Omental fat pad (tissue), 4 donors: ENCODE data around the gene DVL1. TPM values are rescaled to one million over a fixed set of nuclear protein-coding genes. Genes with fewer than 3 reads are reported as not detected.

Experiments used
- ATAC-seq: fragments of 150-250 bp; one replicate; pipeline ENCODE4 v1.9.1; 2016; ENCODE audit warnings: mild to moderate bottlenecking, moderate library complexity; ENCODE audit not compliant: low FRiP score
- DNase-seq: peaks from one replicate; pipeline ENCODE4 v3.0.0-alpha.2; 2019; ENCODE audit warnings: low spot score
- total RNA-seq, 4 donors: library from RNA; depleted of rRNA; stranded (reverse); fragments of >200 nt; gene quantifications; one replicate each; pipeline ENCODE4 v1.1.0, GENCODE V29; 2016
- TF ChIP-seq, protein P1 (sequence below), 3 donors: fragments of 450-650 bp; IDR thresholded peaks; one replicate each; pipeline ENCODE4 v1.5.1; 2016 to 2017; ENCODE audit warnings: antibody characterized with exemption in 3 of 3, mild to moderate bottlenecking in 3 of 3, moderate library complexity in 2 of 3

The DVL1 gene
- total RNA-seq, 4 donors from 2014 or later: 56.6 to 65.0 (median 61.8) TPM

- DNase-seq: no peak
- ATAC-seq: no peak
- TF ChIP-seq, protein P1, sequence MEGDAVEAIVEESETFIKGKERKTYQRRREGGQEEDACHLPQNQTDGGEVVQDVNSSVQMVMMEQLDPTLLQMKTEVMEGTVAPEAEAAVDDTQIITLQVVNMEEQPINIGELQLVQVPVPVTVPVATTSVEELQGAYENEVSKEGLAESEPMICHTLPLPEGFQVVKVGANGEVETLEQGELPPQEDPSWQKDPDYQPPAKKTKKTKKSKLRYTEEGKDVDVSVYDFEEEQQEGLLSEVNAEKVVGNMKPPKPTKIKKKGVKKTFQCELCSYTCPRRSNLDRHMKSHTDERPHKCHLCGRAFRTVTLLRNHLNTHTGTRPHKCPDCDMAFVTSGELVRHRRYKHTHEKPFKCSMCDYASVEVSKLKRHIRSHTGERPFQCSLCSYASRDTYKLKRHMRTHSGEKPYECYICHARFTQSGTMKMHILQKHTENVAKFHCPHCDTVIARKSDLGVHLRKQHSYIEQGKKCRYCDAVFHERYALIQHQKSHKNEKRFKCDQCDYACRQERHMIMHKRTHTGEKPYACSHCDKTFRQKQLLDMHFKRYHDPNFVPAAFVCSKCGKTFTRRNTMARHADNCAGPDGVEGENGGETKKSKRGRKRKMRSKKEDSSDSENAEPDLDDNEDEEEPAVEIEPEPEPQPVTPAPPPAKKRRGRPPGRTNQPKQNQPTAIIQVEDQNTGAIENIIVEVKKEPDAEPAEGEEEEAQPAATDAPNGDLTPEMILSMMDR (IDR thresholded peaks at IDR 0.05): no peak
Observed at GRCh38 chr1:1306070-1306660, 43.1 kb downstream of the DVL1 start.

GRCh38 chr1:1305300-1306069 is 43.7 kb downstream of the DVL1 start:
- peak; percentile 47 for ATAC-seq
- TF ChIP-seq, protein P1 (IDR thresholded peaks at IDR 0.05): no peak
- peak; percentile 68 for DNase-seq

GRCh38 chr1:1304331-1305299 is 44.6 kb downstream of the DVL1 start:
- DNase-seq (peak; percentile 55), ATAC-seq (peak; percentile 11)
- TF ChIP-seq, protein P1 (IDR thresholded peaks at IDR 0.05): no peak

GRCh38 chr1:1303736-1304135 is 45.5 kb downstream of the DVL1 start:
- ATAC-seq (no peak), DNase-seq (no peak)
- TF ChIP-seq, protein P1 (IDR thresholded peaks at IDR 0.05): no peak

DNA sequence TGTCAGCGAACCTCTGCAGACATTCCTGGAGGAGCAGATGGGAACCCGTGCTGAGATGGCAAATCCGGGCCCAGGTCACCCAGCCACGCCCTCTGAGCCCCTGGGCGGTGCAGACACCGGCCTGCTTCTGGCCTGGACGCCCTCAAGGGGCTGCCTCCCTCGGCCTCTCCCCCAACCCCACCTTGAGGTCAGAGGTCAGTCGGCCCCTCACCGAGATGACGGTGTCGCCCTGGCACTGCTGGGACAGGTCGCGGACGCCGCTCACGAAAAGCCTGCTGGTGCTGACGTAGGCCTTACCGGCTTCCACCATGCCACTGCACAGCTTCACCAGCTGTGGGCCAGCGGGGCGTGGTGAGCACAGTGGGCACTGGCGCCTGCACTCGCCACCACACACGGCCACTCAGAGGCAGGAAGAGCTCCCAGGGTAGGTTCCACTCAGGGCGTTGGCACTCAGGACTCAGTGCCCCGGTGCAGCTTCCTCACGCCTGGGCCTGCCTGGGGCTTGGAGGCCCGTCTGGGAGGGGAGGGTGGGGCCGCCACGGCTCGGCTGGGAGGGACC is 46.2 kb downstream of the DVL1 start:
- DNase-seq: no peak

GRCh38 chr1:1302006-1302430 is 47.2 kb downstream of the DVL1 start:
- ATAC-seq (no peak), DNase-seq (no peak)
- TF ChIP-seq, protein P1 (IDR thresholded peaks at IDR 0.05): no peak

More for the DNA sequence above, 46.2 kb downstream of the DVL1 start:
- TF ChIP-seq, protein P1 (IDR thresholded peaks at IDR 0.05): no peak
- ATAC-seq: no peak
